Psoas muscle (tissue), 8 donors: ENCODE results near the gene PANK2. TPM values are rescaled to one million over a fixed set of nuclear protein-coding genes. Genes with fewer than 3 reads are reported as not detected.
"Not testable (repeated sequence)": the region's sequence is repeated elsewhere in the genome, so short reads cannot be mapped to it uniquely, and the experiment has no call there.

ENCODE experiments used
- ATAC-seq, 4 donors: fragments of 200-7000 bp; cut with Tn5 transposase; one replicate each; pipeline ENCODE4 v1.9.1; 2020; ENCODE audit warnings: moderate library complexity in 3 of 4, mild to moderate bottlenecking in 2 of 4
- DNase-seq, 2 donors: peaks; one replicate each; pipeline ENCODE4 v3.0.0-alpha.2; 2020
- H3K27ac ChIP-seq: fragments of 200-600 bp; one replicate; pipeline ENCODE4 v1.8.0; 2022
- H3K27me3 ChIP-seq, 3 donors: fragments of 200-600 bp in 1 of 3; one replicate each; pipeline versions ENCODE4 v1.6.1 to v1.8.0; 2013 to 2022; ENCODE audit warnings: low read length in 2 of 3, mild to moderate bottlenecking in 2 of 3, moderate library complexity in 1 of 3; ENCODE audit not compliant: insufficient read depth in 3 of 3
- H3K36me3 ChIP-seq, 2 donors: fragments of 200-600 bp in 1 of 2; one replicate each; pipeline versions ENCODE4 v1.6.1 to v1.8.0; 2013 to 2022; ENCODE audit warnings: low read depth in 1 of 2, mild to moderate bottlenecking in 1 of 2, moderate library complexity in 1 of 2; ENCODE audit not compliant: insufficient read depth in 1 of 2
- H3K4me1 ChIP-seq: fragments of 200-600 bp; one replicate; pipeline ENCODE4 v1.8.0; 2022
- H3K4me3 ChIP-seq: fragments of 200-600 bp; one replicate; pipeline ENCODE4 v1.8.0; 2022; ENCODE audit warnings: mild to moderate bottlenecking
- H3K9me3 ChIP-seq: fragments of 200-600 bp; one replicate; pipeline ENCODE4 v1.8.0; 2022
- WGBS, 3 donors: extraction: QIAGEN DNeasy Blood & Tissue Kit; methylation state at CpG; one replicate each; pipeline versions ENCODE4 v1.1.6 to v1.1.7; 2013; 5-methylcytosine and 5-hydroxymethylcytosine counted together
- intact Hi-C, 2 donors: fragments of 100-400 bp; cut with DNase I; formaldehyde crosslinking; loops; one replicate each; pipeline versions ENCODE4 v1.11.0 to v1.14.2; 2022
- polyA plus RNA-seq, 3 donors: library from polyadenylated mRNA; stranded (reverse); fragments of 200-250 nt; gene quantifications; one replicate each; pipeline ENCODE4 v1.2.3, GENCODE V29; 2013
- total RNA-seq, 4 donors: library from RNA; stranded (reverse); fragmentation: NEBNext Ultra II Directional in 2 of 4; extraction: Animal tissue kit (Norgen Biotek cat#: 25700) in 2 of 4; gene quantifications; one replicate each; pipeline versions ENCODE4 v1.2.1 to v1.2.4, GENCODE V29; 2021 to 2023
- TF ChIP-seq, protein P1 (sequence below): fragments of 200-600 bp; IDR thresholded peaks from one replicate; pipeline ENCODE4 v1.8.0; 2022; ENCODE audit warnings: antibody characterized with exemption
- donor health status: healthy with polysubstance abuse.
- donor health status: DM: no; HTN: no; CAD: no; lungs with moderate emphysema.
- donor health status: Bipolar disorder and iron deficiency.
- donor health status: healthy.
- donor health status: DM: yes; HTN: yes; CAD: no.
- donor health status: DM: no; HTN: no; CAD: no.
- donor health status: DM: no; HTN: no; CAD: no.
- donor health status: DM: yes; HTN: yes; CAD: no.

The PANK2 gene
- total and polyA plus RNA-seq, 7 donors = 9.7 to 32.9 (median 18.6) TPM

DNA sequence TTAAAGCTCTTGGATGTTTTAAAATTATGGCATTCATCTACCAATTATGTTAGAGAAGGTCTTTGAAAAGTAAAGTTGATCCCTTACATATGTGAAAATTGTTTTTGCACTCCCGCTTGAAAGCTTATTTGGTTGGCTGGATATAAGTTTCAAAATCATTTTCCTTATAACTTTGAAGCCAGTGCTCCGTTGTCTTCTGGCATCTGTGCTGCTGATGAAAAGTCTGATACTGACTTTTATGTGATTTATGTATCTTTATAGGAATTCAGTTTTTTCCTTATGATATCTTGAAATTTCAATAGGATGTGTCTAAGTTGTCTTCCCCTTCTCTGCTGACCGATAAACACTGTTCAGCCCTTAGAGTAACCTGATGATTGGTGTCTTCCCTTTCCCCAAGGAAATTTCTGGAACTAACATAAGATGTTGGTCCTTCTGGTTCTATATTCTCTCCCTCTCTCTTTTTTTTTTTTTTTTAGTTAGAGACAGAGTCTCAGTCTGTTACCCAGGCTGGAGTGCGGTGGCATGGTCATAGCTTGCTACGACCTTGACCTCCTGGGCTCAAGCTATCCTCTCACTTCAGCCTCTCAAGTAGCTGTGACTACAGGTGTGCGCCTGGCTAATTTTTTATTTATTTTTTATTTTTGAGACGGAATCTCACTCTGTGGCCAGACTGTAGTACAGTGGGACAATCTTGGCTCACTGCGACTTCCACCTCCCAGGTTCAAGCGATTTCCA, 12.7 kb downstream of the PANK2 start:
- ATAC-seq = no peak
- DNase-seq = no peak
- 81% methylated on average over 9 of the region's 9 CpGs for WGBS, 3 donors
- Histone ChIP-seq H3K4me3 (no peak overlapping the region), H3K4me1 (peaks cover 12% of the 10 kb centered on the region), H3K9me3 (no peaks in the 10 kb centered on the region), H3K36me3 (no peaks in the 10 kb centered on the region), H3K27ac (no peak overlapping the region), H3K27me3 (no peaks in the 10 kb centered on the region)
- intact Hi-C loops = no loop called here
- TF ChIP-seq, protein P1, sequence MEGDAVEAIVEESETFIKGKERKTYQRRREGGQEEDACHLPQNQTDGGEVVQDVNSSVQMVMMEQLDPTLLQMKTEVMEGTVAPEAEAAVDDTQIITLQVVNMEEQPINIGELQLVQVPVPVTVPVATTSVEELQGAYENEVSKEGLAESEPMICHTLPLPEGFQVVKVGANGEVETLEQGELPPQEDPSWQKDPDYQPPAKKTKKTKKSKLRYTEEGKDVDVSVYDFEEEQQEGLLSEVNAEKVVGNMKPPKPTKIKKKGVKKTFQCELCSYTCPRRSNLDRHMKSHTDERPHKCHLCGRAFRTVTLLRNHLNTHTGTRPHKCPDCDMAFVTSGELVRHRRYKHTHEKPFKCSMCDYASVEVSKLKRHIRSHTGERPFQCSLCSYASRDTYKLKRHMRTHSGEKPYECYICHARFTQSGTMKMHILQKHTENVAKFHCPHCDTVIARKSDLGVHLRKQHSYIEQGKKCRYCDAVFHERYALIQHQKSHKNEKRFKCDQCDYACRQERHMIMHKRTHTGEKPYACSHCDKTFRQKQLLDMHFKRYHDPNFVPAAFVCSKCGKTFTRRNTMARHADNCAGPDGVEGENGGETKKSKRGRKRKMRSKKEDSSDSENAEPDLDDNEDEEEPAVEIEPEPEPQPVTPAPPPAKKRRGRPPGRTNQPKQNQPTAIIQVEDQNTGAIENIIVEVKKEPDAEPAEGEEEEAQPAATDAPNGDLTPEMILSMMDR = no peak

DNA sequence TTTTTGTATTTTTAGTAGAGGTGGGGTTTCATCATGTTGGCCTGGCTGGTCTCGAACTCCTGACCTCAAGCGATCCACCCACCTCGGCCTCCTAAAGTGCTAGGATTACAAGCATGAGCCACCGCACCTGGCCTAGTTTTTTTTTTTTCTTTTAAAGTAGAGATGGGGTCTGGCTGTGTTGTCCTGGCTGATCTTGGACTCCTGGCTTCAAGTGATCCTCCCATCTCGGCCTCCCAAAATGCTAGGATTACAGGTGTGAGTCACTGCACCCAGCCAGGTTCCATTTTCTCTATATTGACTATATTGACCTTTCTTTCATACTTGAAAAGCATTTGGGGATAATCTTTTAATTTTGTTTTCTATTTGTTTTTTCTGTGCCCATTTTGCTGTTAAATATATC, 13.3 kb downstream of the PANK2 start:
- intact Hi-C loops = no loop called here
- ATAC-seq (no peak), DNase-seq (no peak)
- Histone ChIP-seq H3K4me1 (peaks cover 12% of the 10 kb centered on the region), H3K4me3 (no peak overlapping the region), H3K36me3 (no peaks in the 10 kb centered on the region), H3K9me3 (no peaks in the 10 kb centered on the region), H3K27me3 (no peaks in the 10 kb centered on the region), H3K27ac (no peak overlapping the region)
- TF ChIP-seq, protein P1 = no peak
- 87 to 96% (median 94%) methylated on average over 5 of the region's 5 CpGs for WGBS, 3 donors

DNA sequence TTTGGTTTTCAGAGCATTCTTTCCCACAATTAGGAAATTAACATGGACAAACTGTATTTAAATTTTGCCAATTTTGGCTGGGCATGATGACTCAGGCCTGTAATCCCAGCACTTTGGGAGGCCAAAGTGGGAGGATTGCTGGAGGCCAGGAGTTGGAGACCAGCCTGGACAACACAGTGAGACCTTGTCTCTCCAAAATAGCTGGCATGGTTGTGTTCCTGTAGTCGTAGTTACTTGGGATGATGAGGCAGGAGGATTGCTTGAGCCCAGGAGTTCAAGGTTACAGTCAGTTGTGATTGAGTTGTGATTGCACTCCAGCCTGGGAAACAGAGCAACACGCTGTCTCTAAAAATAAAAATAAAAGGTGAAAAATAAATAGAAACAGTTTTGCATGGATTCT, 15.0 kb downstream of the PANK2 start:
- DNase-seq (no peak), ATAC-seq (no peak)
- intact Hi-C loops = no loop called here
- peaks cover 12% of the 10 kb centered on the region for H3K4me1 ChIP-seq
- WGBS, 3 donors = 53 to 59% (median 57%) methylated on average over 2 of the region's 2 CpGs
- no peak overlapping the region for H3K4me3 ChIP-seq
- H3K27ac ChIP-seq = no peak overlapping the region
- H3K36me3 ChIP-seq = peaks cover 0 to 16% of the 10 kb centered on the region in 2 donors
- TF ChIP-seq, protein P1 = no peak
- no peaks in the 10 kb centered on the region for H3K27me3 ChIP-seq
- no peaks in the 10 kb centered on the region for H3K9me3 ChIP-seq

DNA sequence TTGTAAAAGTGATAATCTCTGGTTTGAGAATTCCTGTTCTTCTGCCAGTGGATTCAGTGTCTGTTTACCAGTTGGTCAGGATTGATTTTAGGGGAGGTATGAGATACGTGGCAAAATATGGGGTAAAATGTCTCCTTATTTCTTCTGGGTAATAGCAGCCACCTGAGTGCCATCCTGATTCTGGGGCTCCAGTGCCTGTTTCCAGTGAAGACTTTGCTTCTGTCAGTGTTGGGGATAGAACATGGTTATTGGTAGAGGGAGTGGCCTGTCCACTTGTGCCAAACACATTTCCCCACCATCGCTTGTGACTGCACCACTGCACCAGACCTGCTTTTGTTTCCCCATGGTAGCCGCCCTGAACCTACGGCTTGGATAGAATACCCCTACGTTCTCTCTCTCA, 15.7 kb downstream of the PANK2 start:
- intact Hi-C loops = no loop called here
- Histone ChIP-seq H3K9me3 (no peaks in the 10 kb centered on the region), H3K4me1 (peaks cover 12% of the 10 kb centered on the region), H3K27me3 (no peaks in the 10 kb centered on the region), H3K4me3 (no peak overlapping the region), H3K36me3 (peaks cover 0 to 22% of the 10 kb centered on the region in 2 donors), H3K27ac (no peak overlapping the region)
- 80 to 87% (median 83%) methylated on average over 5 of the region's 5 CpGs for WGBS, 3 donors
- TF ChIP-seq, protein P1 = no peak
- ATAC-seq (no peak), DNase-seq (no peak)

DNA sequence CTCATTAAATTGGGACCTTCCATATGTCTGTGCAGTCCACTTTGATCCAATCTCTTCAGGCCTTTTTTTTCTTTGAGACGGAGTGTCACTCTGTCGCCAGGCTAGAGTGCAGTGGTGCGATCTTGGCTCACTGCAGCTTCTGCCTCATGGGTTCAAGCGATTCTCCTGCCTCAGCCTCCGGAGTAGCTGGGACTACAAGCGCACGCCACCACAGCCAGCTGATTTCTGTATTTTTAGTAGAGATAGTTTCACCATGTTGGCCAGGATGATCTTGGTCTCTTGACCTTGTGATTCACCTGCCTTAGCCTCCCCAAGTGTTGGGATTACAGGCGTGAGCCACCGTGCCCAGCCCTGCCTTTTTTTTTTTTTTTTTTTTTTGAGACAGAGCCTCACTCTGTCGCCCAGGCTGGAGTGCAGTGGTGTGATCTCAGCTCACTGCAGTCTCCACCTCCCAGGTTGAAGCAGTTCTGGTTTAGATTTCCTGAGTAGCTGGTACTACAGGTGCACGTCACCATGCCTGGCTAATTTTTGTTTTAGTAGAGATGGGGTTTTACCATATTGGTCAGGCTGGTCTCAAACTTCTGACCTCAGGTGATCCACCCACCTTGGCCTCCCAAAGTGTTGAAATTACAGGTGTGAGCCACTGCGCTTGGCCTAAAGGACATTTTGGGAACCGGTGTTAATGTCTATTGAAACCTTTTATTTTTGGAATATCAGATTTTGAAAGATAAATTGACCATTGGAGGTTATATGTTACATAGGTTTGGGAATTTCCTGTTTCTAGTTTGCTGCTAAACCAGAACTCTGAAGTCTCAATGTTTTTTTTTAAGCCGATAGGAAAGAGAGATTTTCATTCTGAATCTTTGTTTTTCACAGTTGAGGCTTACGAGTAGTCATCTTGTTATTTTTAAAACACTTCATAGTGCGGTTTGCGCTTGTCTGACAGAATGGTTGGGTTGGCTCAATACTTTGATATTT, 17.8 kb downstream of the PANK2 start:
- H3K27me3 ChIP-seq, H3K9me3 ChIP-seq, H3K4me3 ChIP-seq, H3K27ac ChIP-seq, DNase-seq, ATAC-seq, intact Hi-C loops: not testable (repeated sequence)
- WGBS, 3 donors = 84 to 93% (median 90%) methylated on average over 17 of the region's 17 CpGs
- peaks cover 12% of the 10 kb centered on the region for H3K4me1 ChIP-seq
- peaks cover 0 to 44% of the 10 kb centered on the region in 2 donors for H3K36me3 ChIP-seq
